HG02970 (cell line): ENCODE data around the gene UBXN11.
"Not testable (repeated sequence)": the region's sequence is repeated elsewhere in the genome, so short reads cannot be mapped to it uniquely, and the experiment has no call there.

Experiments used
- ATAC-seq: cut with Tn5 transposase; IDR thresholded peaks from one replicate; pipeline ENCODE4 v1.9.1; 2021; ENCODE audit warnings: mild to moderate bottlenecking, moderate library complexity, moderate number of reproducible peaks; ENCODE audit not compliant: unreplicated experiment, low FRiP score

UBXN11 gene

GRCh38 chr1:26307966-26308899 is 1.8 kb upstream of the UBXN11 start:
- not testable (repeated sequence) for ATAC-seq

DNA sequence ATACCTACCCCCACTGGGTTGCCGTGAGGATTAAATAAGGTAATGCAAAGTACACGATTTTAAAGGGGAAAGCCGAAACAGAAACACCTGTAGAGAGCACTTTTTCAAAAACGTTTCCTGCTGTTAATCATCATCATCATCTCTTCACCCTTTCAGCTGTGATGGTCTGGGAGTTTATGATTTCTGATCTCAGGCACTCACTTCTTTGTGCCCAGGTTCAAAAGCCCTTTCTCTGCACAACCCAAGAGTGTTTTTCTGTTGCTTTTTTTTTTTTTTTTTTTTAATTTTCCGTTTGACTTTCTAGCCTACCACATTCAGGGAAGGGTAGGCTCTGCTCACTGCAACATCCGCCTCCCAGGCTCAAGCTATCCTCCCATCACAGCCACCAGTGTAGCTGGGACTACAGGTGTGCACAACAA is 936 bp upstream of the UBXN11 start:
- no peak for ATAC-seq

- no peak for ATAC-seq
Observed at GRCh38 chr1:26305667-26306289, 658 bp downstream of the UBXN11 start.

DNA sequence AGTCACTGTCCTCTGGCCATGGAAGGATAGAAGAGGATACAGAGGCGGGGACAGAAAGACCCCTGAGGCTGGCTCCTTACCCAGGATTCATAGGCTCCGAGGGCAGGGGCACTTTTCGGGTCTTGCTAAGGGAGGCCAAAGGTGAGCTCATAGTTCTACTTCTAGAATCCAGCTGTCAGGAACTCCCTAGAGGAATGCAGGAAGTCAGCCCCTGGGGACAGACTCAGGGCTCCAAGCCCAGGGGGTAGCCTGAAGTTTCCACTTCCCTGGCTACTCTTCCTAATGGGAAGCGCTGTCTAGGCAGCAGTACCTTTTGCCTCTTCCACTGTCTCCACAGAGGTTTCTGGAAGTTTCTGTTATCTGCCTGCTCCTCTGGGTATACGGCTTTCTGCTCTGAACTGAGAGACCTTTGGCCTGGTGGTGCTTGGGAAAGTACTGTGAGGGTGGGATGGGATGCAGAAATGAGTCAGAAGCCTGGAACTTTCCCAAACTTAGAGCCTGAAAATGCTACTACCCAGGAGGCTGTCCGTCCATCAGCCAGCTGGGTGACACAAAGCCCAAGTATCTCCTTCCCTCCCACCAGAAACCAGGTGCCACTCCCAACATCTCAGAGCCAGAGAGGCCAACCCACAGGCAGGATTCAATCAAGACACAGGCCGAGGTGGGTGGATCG is 3.6 kb downstream of the UBXN11 start:
- ATAC-seq, result no peak

- ATAC-seq, result no peak
Observed at GRCh38 chr1:26300578-26301275, 5.7 kb downstream of the UBXN11 start.

DNA sequence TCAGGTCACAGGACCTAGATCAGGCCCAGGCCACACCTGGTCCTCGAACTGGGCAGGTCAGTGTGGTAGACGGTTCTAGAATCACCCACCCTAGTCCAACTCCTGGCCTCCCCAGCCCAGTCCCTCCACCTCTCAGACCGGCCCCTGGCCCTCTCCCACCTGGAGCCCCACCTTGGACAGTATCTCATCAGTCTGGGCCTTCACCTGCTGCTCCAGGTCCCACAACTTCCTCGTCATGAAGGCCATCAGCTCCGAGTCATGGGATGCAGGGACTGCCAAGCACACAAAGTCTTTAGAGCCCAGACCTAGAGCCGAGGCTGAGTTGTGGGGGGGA is 8.7 kb downstream of the UBXN11 start:
- ATAC-seq, result no peak

DNA sequence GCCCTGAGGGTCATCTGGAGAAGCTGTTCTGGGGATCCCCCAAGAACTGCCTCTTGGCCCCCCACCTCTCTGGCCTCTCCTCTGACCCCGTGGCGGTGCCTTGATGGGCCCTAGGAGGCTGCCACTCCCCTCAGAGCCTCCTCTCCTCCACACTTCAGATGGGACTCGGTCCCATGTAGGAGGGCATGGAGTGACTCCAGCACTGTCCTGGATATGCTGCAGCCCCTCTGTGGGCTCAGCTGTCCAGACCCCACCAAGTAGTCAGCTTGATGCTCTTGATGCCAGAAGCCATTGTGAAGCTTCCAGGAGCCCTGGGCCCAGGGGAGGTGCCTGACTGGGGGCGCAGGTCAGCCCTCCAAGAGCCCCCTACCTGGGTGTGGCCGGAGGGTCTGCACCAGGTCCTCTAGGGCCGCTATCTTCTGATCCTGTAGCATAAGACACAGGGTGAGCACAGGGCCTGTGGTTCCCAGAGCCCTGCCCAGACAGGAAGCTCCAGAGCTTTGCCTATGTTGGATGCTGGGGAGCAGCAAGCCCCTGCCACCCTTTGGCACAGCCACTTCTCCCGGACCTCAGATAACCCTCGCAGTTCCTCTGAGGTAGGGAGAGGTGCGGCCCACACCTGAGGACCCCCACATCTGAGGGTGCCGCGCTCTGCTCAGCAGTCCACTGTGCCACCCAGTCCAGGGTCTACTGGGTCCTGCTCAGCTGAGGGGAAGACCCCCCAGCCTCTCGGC is 9.2 kb downstream of the UBXN11 start:
- no peak for ATAC-seq

DNA sequence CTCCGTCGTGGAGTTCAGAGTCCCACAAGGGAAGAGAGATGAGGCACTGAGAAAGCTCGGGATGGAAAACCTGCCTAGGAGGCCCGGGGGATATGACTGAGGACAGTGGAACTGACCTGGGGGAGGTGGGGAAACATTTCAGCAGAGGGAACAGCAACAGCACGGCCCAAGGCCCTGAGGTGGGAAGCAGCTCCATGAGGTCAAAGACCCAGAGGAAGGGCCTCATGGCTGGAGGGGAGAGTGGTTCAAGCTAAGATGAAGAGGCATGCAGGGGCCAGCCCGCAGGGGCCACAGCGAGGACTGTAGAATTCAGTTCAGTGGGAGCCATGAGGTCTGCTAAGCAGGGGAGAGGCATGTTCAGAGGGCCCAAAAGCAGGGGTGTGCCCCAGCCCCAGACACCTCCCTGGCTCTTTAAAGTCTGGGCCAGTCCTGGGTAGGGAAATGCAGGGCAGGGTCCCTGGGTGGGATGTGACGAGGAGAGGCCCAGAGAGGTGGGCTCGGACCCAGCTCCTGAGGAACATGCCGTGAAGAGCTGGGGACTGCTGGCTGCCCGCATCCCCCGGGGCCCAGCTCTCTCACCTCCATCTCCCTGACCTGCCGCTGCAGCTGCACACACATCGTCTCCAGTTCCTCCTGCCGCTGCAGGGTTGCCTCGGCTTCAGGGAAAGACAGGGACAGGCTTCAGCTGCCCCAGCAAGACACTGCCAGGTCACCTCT is 9.9 kb downstream of the UBXN11 start:
- no peak for ATAC-seq

- no peak for ATAC-seq
Observed at GRCh38 chr1:26295194-26296138, 11.0 kb downstream of the UBXN11 start.

DNA sequence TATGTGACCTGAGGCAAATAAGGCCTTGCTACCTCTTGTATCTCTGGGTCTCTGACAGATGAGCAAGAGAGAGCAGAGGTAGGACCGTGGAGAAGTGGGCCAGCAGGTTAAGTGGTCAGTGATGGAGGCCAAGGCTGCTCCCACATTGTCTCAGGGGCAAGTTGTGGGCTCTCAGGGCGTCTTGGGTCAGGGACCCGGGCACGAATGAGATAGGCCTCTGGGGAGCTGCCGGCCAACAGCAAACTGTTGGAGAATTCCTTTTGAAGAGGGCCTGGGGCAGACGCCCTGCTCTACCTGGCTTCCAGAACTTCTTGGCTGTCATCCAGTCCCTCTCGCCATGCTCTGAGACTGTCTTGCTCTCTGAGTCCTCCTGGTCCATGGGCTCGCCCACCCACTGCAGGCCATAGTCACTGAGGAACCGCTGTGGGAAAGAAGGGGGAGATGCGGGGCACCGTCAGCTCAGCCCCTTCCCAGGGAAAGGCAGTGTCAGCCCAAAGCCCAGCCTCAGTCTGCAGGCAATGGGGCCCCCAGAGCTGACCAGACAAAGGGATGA is 12.4 kb downstream of the UBXN11 start:
- no peak for ATAC-seq

DNA sequence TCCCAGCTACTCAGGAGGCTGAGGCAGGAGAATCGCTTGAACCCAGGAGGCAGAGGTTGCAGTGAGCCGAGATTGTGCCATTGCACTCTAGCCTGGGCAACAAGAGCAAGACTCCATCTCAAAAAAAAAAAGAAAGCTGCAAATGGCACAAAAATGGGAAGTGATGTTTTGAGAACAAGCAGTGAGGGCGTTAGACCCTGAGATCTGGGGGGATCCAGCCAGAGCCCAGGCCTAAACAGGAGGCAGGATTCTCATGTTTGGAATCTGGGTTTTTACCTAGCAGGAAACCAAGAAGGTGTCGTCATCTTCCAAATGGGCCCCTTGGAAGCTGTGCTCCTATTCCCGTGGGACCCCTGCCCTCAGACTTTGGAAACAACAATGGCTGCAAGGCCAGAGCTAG is 13.7 kb downstream of the UBXN11 start:
- not testable (repeated sequence) for ATAC-seq

GRCh38 chr1:26291939-26292338 is 14.5 kb downstream of the UBXN11 start:
- ATAC-seq, result no peak

GRCh38 chr1:26291433-26291832 is 15.0 kb downstream of the UBXN11 start:
- no peak for ATAC-seq

DNA sequence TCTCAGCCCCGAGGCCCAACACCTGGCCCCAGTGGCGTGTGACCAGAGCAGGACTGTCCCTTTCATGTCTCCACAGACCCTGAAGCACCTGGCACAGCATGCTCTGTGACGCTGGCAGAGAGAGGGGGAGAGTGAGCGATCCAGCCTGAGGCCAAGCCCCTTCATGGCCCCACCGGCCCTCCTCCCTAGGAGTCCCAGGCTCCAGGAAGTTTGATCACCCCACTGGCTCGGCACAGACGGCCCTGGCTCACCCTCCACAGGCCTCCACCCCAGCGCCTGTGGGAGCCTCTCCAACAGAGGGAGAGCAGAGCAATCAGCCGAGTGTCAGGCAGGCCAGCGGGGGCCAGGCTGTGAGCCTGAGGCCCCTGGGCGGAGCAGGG is 15.6 kb downstream of the UBXN11 start:
- ATAC-seq, result no peak

DNA sequence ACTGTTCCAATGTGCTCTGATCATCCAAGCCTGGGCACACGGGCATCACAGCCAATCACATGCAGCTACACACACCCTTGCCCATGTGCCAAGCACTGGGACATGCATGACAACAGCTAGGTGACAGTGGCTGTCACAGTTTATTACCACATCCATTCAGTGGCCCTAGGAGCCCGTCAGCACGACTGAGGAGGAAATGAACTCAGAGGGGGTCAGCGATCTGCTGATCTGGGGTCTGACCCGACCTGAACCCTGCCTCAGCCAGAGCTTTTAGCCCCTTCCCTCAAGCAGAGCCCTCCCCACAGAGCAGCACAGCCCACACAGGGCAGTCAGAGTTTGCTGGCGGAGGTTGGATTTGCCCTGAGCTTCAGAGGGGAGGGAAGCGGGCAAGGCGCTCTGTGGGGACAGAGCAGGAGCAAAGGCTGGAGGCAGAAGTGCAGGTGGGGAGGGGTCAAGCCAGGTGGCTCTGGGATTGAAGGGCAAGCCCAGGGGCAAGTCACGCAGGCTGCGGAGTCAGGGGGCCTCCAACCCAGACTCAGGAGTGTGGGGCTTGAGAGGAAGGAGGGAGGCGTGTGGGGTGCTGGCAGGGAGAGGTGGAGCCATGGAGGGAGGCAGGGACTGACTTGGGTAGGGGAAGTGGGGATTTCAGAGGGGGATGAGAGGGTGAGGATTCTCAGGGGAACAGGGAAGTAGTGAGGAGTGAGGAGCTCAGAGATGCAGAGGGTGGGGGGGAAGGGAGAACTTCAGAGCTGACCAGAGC is 16.1 kb downstream of the UBXN11 start:
- ATAC-seq, result no peak

GRCh38 chr1:26289158-26290059 is 17.0 kb downstream of the UBXN11 start:
- no peak for ATAC-seq
